CD4-positive, alpha-beta T cell treated with Interleukin-15 for 1 hour (primary cell): ENCODE results near the gene ADPRHL1.

ENCODE experiments used
- DNase-seq: peaks from one replicate; pipeline ENCODE4 v3.0.0-alpha.2; 2020

The ADPRHL1 gene

GRCh38 chr13:113367020-113367560 lies 86.2 kb downstream of the ADPRHL1 start:
- no peak for DNase-seq

GRCh38 chr13:113365971-113366588 lies 87.2 kb downstream of the ADPRHL1 start:
- no peak for DNase-seq

GRCh38 chr13:113365583-113365970 lies 87.7 kb downstream of the ADPRHL1 start:
- no peak for DNase-seq

GRCh38 chr13:113364901-113365582 lies 88.2 kb downstream of the ADPRHL1 start:
- no peak for DNase-seq

- DNase-seq = no peak
Observed at GRCh38 chr13:113364311-113364889, 88.9 kb downstream of the ADPRHL1 start.

GRCh38 chr13:113361406-113361805 lies 91.9 kb downstream of the ADPRHL1 start:
- no peak for DNase-seq

- no peak for DNase-seq
Observed at GRCh38 chr13:113360446-113360845, 92.8 kb downstream of the ADPRHL1 start.

- DNase-seq = no peak
Observed at GRCh38 chr13:113359571-113359970, 93.7 kb downstream of the ADPRHL1 start.

GRCh38 chr13:113358653-113359190 lies 94.6 kb downstream of the ADPRHL1 start:
- DNase-seq = no peak

GRCh38 chr13:113357529-113357928 lies 95.8 kb downstream of the ADPRHL1 start:
- DNase-seq = no peak

GRCh38 chr13:113356596-113356995 lies 96.7 kb downstream of the ADPRHL1 start:
- no peak for DNase-seq

GRCh38 chr13:113355621-113356020 lies 97.7 kb downstream of the ADPRHL1 start:
- no peak for DNase-seq

- DNase-seq = no peak
Observed at GRCh38 chr13:113354831-113355610, 98.3 kb downstream of the ADPRHL1 start.

GRCh38 chr13:113353254-113353653 lies 100.0 kb downstream of the ADPRHL1 start:
- no peak for DNase-seq

GRCh38 chr13:113351514-113352026 lies 101.7 kb downstream of the ADPRHL1 start:
- no peak for DNase-seq

- no peak for DNase-seq
Observed at GRCh38 chr13:113350938-113351335, 102.4 kb downstream of the ADPRHL1 start.

- DNase-seq = no peak
Observed at GRCh38 chr13:113350065-113350937, 103.0 kb downstream of the ADPRHL1 start.
